GM21528 (cell line): ENCODE measurements around the gene SYN1.

ENCODE experiments used
- ATAC-seq: cut with Tn5 transposase; IDR thresholded peaks from one replicate; pipeline ENCODE4 v1.9.1; 2021; ENCODE audit warnings: mild to moderate bottlenecking, moderate library complexity; ENCODE audit not compliant: unreplicated experiment, low FRiP score

Gene SYN1

GRCh38 chrX:47574547-47575301 lies 44.9 kb downstream of the SYN1 start:
- no peak for ATAC-seq

- ATAC-seq, result no peak
Observed at GRCh38 chrX:47574076-47574546, 45.5 kb downstream of the SYN1 start.

GRCh38 chrX:47573341-47574075 lies 46.1 kb downstream of the SYN1 start:
- ATAC-seq, result no peak

GRCh38 chrX:47572773-47573340 lies 46.8 kb downstream of the SYN1 start:
- no peak for ATAC-seq

- ATAC-seq, result no peak
Observed at GRCh38 chrX:47571896-47572295, 47.8 kb downstream of the SYN1 start.

GRCh38 chrX:47571215-47571614 lies 48.4 kb downstream of the SYN1 start:
- ATAC-seq, result no peak

- no peak for ATAC-seq
Observed at GRCh38 chrX:47570794-47571193, 48.9 kb downstream of the SYN1 start.

- ATAC-seq, result no peak
Observed at GRCh38 chrX:47568656-47569295, 50.9 kb downstream of the SYN1 start.

GRCh38 chrX:47566841-47567240 lies 52.8 kb downstream of the SYN1 start:
- no peak for ATAC-seq

- ATAC-seq, result no peak
Observed at GRCh38 chrX:47564438-47565085, 55.1 kb downstream of the SYN1 start.

GRCh38 chrX:47563801-47564315 lies 55.8 kb downstream of the SYN1 start:
- no peak for ATAC-seq

- ATAC-seq, result no peak
Observed at GRCh38 chrX:47562615-47563243, 56.9 kb downstream of the SYN1 start.

GRCh38 chrX:47561659-47562151 lies 58.0 kb downstream of the SYN1 start:
- ATAC-seq, result no peak

- ATAC-seq, result peak; percentile 93
Observed at GRCh38 chrX:47560934-47561658, 58.6 kb downstream of the SYN1 start, which contains the start of gene ARAF. Gene ARAF, plus strand, starts transcription at chrX:47561205. Its CDS starts 1,763 bp downstream, at chrX:47562968.

GRCh38 chrX:47560179-47560933 lies 59.3 kb downstream of the SYN1 start:
- peak; percentile 2 for ATAC-seq

GRCh38 chrX:47558436-47558835 lies 61.2 kb downstream of the SYN1 start:
- ATAC-seq, result no peak

GRCh38 chrX:47556045-47556623 lies 63.5 kb downstream of the SYN1 start:
- ATAC-seq, result peak; percentile 78

- ATAC-seq, result no peak
Observed at GRCh38 chrX:47543496-47543895, 76.2 kb downstream of the SYN1 start.
